Progenitor cell of endocrine pancreas (in vitro differentiated cells): Measurements from ENCODE around the gene PHYHD1. TPM values are rescaled to one million over a fixed set of nuclear protein-coding genes. Genes with fewer than 3 reads are reported as not detected.
A peak's percentile ranks its signal among the peaks of the same experiment; 100 is the strongest.

Experiments used
- DNase-seq: peaks from one replicate; pipeline ENCODE4 v3.0.0; 2021; ENCODE audit warnings: low spot score; ENCODE audit not compliant: unreplicated experiment
- H3K27ac Mint-ChIP-seq: 2 replicates; pipeline ENCODE4 v1.8.0; 2021; ENCODE audit warnings: mild to moderate bottlenecking, moderate library complexity, mixed read lengths
- H3K27me3 Mint-ChIP-seq: 2 replicates; pipeline ENCODE4 v1.8.0; 2021; ENCODE audit warnings: mixed read lengths
- H3K36me3 Mint-ChIP-seq: 2 replicates; pipeline ENCODE4 v1.8.0; 2022; ENCODE audit warnings: mixed read lengths; ENCODE audit not compliant: insufficient read depth
- H3K4me1 Mint-ChIP-seq: 2 replicates; pipeline ENCODE4 v1.8.0; 2021; ENCODE audit warnings: low read depth, mixed read lengths
- H3K4me3 Mint-ChIP-seq: 2 replicates; pipeline ENCODE4 v1.8.0; 2021; ENCODE audit warnings: low read depth, mild to moderate bottlenecking, moderate library complexity, mixed read lengths
- H3K9me3 Mint-ChIP-seq: 2 replicates; pipeline ENCODE4 v1.8.0; 2021; ENCODE audit warnings: low read depth, mixed read lengths
- total RNA-seq: library from RNA; stranded (reverse); gene quantifications from 2 replicates; pipeline ENCODE4 v1.2.1, GENCODE V29; 2021
- TF ChIP-seq, protein P1 (sequence below): fragments of 200-600 bp; sonication (generic); IDR thresholded peaks from one replicate; pipeline ENCODE4 v1.5.0; 2021; ENCODE audit warnings: antibody characterized with exemption, mild to moderate bottlenecking; ENCODE audit not compliant: unreplicated experiment

Gene PHYHD1
- total RNA-seq, 1 donor from 2014 or later: 19.9 TPM

DNA sequence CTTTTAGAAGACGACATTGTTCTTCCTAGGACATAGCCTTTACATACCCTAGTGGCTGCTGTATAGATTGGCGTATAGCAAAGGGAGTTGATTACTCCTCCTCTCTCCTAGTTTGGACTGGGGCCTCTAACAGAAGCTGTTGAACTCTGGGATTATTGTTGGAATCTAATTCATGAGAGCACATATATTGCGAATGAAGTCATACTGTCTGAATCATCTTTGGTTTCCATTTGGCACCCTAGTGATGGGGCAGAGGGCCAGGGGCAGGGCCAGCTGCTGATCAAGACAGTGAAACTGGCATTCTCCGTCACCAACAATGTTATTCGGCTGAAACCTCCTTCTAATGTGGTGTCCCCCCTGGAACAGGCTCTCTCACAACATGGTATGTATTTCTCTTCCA, 67.0 kb downstream of the PHYHD1 start:
- no peak overlapping the region for H3K4me3 Mint-ChIP-seq
- no peaks in the 10 kb centered on the region for H3K4me1 Mint-ChIP-seq
- peak overlapping the region; percentile 15 for H3K27ac Mint-ChIP-seq
- no peaks in the 10 kb centered on the region for H3K27me3 Mint-ChIP-seq
- no peaks in the 10 kb centered on the region for H3K9me3 Mint-ChIP-seq
- peaks cover 23% of the 10 kb centered on the region for H3K36me3 Mint-ChIP-seq
- TF ChIP-seq, protein P1, sequence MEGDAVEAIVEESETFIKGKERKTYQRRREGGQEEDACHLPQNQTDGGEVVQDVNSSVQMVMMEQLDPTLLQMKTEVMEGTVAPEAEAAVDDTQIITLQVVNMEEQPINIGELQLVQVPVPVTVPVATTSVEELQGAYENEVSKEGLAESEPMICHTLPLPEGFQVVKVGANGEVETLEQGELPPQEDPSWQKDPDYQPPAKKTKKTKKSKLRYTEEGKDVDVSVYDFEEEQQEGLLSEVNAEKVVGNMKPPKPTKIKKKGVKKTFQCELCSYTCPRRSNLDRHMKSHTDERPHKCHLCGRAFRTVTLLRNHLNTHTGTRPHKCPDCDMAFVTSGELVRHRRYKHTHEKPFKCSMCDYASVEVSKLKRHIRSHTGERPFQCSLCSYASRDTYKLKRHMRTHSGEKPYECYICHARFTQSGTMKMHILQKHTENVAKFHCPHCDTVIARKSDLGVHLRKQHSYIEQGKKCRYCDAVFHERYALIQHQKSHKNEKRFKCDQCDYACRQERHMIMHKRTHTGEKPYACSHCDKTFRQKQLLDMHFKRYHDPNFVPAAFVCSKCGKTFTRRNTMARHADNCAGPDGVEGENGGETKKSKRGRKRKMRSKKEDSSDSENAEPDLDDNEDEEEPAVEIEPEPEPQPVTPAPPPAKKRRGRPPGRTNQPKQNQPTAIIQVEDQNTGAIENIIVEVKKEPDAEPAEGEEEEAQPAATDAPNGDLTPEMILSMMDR: no peak
- no peak for DNase-seq

Other genes starting within 250 kb of the PHYHD1 start
- 563 and 571 TPM in 2 replicates for gene SET, start 231.8 kb upstream of the PHYHD1 start, total RNA-seq
- 20.0 and 20.2 TPM in 2 replicates for gene PKN3, start 218.5 kb upstream of the PHYHD1 start, total RNA-seq
- 33.7 TPM in 2 replicates for gene ZDHHC12, start 196.9 kb upstream of the PHYHD1 start, total RNA-seq
- 38.4 and 42.2 TPM in 2 replicates for gene ZER1, start 149.1 kb upstream of the PHYHD1 start, total RNA-seq
- 36.1 and 36.2 TPM in 2 replicates for gene TBC1D13, start 133.7 kb upstream of the PHYHD1 start, total RNA-seq
- 14.7 and 18.0 TPM in 2 replicates for gene ENDOG, start 102.5 kb upstream of the PHYHD1 start, total RNA-seq
- gene SPOUT1, start 91.2 kb upstream of the PHYHD1 start, total RNA-seq: 47.5 and 57.9 TPM in 2 replicates
- 11.5 and 11.7 TPM in 2 replicates for gene KYAT1, start 39.0 kb upstream of the PHYHD1 start, total RNA-seq
- 38.2 and 38.8 TPM in 2 replicates for gene LRRC8A, start 38.8 kb upstream of the PHYHD1 start, total RNA-seq
- gene DOLK, start 26.6 kb downstream of the PHYHD1 start, total RNA-seq: 15.5 and 16.3 TPM in 2 replicates
- 68.3 and 74.8 TPM in 2 replicates for gene NUP188, start 26.7 kb downstream of the PHYHD1 start, total RNA-seq
- 182 and 183 TPM in 2 replicates for gene SH3GLB2, start 107.3 kb downstream of the PHYHD1 start, total RNA-seq
- gene MIGA2, start 115.6 kb downstream of the PHYHD1 start, total RNA-seq: 42.6 and 45.4 TPM in 2 replicates
- gene DOLPP1, start 160.1 kb downstream of the PHYHD1 start, total RNA-seq: 29.1 and 29.3 TPM in 2 replicates
- 19.0 and 20.5 TPM in 2 replicates for gene CRAT, start 189.8 kb downstream of the PHYHD1 start, total RNA-seq
- gene PTPA, start 190.4 kb downstream of the PHYHD1 start, total RNA-seq: 135 and 145 TPM in 2 replicates